Ascending aorta (tissue), 2 donors: ENCODE results near the gene NOS1AP. TPM values are rescaled to one million over a fixed set of nuclear protein-coding genes. Genes with fewer than 3 reads are reported as not detected.
A peak's percentile ranks its signal among the peaks of the same experiment; 100 is the strongest.

ENCODE experiments used
- DNase-seq, 2 donors: peaks; one replicate each; pipeline ENCODE4 v3.0.0-alpha.2; 2019; ENCODE audit warnings: low spot score in 2 of 2
- H3K27ac ChIP-seq, 2 donors: fragments of 200-600 bp; sonication (generic); one replicate each; pipeline ENCODE4 v1.5.1; 2016 to 2017; ENCODE audit warnings: mild to moderate bottlenecking in 1 of 2
- H3K27me3 ChIP-seq: fragments of 200-600 bp; sonication (generic); one replicate; pipeline ENCODE4 v1.5.1; 2017
- H3K36me3 ChIP-seq, 2 donors: fragments of 200-600 bp; sonication (generic); one replicate each; pipeline ENCODE4 v1.5.1; 2016
- H3K4me1 ChIP-seq, 2 donors: fragments of 200-600 bp; sonication (generic); one replicate each; pipeline ENCODE4 v1.5.1; 2016 to 2017; ENCODE audit warnings: mild to moderate bottlenecking in 1 of 2
- H3K4me3 ChIP-seq, 2 donors: fragments of 200-600 bp; sonication (generic); one replicate each; pipeline ENCODE4 v1.5.1; 2016 to 2017; ENCODE audit warnings: mild to moderate bottlenecking in 1 of 2
- H3K9me3 ChIP-seq, 2 donors: fragments of 200-600 bp; sonication (generic); one replicate each; pipeline ENCODE4 v1.5.1; 2016
- CTCF ChIP-seq, 3 experiments: fragments of 200-600 bp in 2 of 3; fragments of 450-650 bp in 1 of 3; sonication (generic) in 2 of 3; IDR thresholded peaks; one replicate each; pipeline ENCODE4 v1.5.1; 2016 to 2019; ENCODE audit warnings: antibody characterized with exemption in 3 of 3, mild to moderate bottlenecking in 1 of 3, moderate library complexity in 1 of 3
- intact Hi-C: fragments of 100-400 bp; cut with DNase I; formaldehyde crosslinking; loops from one replicate; pipeline ENCODE4 v1.15.1; 2023
- total RNA-seq: library from RNA; depleted of rRNA; stranded (reverse); fragments of >200 nt; gene quantifications from one replicate; pipeline ENCODE4 v1.1.0, GENCODE V29; 2016

Gene NOS1AP
- total RNA-seq, 1 donor from 2014 or later, result 5.0 TPM

DNA sequence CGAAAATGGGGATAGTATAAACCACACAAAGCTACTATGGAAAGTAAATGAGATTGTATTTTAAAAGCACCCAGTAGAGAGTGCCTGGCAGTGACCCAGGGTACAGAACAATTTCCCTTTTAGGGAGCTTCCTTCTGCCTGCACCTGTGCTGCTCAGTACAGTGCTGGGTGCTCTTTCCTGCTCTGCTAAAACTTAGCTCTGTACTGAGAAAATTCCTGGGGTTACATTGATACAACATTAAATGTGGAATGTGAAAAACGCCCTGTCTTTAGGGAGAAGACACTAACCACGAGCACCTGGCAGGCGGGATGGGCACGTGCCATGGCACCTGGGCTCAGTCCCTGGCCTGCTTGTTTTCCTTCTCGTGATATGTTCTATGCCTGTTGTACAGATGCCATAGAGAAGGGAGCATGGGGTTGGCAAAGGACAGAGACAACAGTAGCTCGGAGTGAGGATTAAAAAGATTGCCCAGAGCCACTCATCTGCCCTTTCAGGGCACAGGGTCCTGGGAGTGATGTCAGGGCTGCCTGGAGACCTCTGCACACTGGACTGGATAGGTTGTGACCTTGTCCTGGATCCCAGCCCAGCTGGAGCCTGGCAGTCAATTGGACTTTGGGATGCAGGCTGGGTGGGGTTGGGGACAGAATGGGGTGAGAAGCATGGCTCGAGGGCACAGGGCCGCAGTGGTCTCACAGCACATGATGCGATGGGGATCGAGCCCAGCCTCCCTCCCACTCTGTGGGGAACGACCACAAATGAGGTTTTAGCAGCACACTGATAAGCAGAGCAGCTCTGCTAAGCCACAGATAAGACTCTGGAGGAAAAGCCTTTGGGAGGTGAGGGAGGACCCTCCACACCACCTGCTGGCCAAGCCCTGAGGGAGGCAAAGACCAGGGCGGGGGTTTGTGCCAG, 302.9 kb downstream of the NOS1AP start:
- H3K4me3 ChIP-seq, result no peak overlapping the region
- H3K4me1 ChIP-seq, result no peaks in the 10 kb centered on the region
- DNase-seq, result peak in 1 of 2 donors; percentile 50
- intact Hi-C loops, result no loop called here
- no peak for TF ChIP-seq CTCF (IDR thresholded peaks at IDR 0.05)
- no peaks in the 10 kb centered on the region for H3K9me3 ChIP-seq
- H3K27me3 ChIP-seq, result no peaks in the 10 kb centered on the region
- H3K27ac ChIP-seq, result no peak overlapping the region
- peaks cover under 1 to 5% of the 10 kb centered on the region in 2 donors for H3K36me3 ChIP-seq

DNA sequence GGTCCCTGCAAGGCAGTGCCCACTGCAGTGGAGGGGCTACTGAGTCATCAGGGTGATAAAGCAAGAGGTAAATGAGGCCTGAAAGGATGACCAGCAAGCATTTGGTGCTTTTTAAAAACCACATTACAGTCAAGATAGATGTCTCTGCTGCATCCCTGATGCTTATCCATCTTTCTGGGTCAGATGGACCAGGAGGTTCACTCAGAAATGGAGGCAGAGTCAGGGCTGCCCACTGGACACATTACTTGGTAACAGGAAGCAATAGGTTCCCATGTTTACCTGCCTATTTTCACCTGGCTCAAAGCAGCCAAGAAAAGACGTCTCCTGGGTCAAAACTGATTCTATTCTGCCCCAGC, 303.6 kb downstream of the NOS1AP start:
- peak in 1 of 2 donors; percentile 7 for DNase-seq
- Histone ChIP-seq H3K4me1 (no peaks in the 10 kb centered on the region), H3K9me3 (no peaks in the 10 kb centered on the region), H3K36me3 (no peaks in the 10 kb centered on the region), H3K4me3 (no peak overlapping the region), H3K27me3 (no peaks in the 10 kb centered on the region), H3K27ac (no peak overlapping the region)
- intact Hi-C loops, result no loop called here
- no peak for TF ChIP-seq CTCF (IDR thresholded peaks at IDR 0.05)

DNA sequence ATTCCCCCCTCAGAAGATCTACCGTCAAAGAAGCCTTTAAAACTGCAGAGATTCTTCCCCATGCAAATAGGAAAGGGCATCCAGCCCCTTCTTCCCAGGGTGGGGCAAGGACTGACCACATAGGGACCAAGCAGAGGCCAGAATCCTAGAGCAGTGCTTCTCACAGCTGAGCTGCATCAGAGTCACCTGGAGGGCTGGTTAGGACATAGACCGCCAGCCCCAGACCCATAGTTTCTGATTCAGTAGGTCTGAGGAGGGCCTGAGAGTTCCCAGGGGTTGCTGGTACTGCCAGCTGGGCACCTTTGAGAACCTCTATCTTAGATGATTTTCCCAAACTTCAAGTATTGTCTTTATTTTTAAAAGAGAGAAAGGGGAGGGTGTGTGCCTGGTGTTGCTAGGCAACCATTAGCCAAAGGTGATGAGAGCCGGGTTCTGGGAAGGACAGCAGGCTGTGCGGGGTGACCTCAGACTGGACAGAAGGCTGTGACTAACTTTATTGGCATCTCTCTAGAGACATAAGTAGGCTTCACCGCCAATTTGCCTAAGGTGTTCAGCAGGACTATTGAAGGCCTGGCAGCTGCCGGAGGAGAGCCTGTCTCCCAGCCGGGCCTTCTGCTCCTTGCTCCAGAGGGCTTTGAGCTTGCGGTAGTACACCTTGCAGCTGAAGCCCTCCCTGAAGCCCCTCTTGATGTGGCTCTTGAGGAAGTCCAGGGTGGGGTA, 304.2 kb downstream of the NOS1AP start:
- H3K9me3 ChIP-seq, result no peaks in the 10 kb centered on the region

DNA sequence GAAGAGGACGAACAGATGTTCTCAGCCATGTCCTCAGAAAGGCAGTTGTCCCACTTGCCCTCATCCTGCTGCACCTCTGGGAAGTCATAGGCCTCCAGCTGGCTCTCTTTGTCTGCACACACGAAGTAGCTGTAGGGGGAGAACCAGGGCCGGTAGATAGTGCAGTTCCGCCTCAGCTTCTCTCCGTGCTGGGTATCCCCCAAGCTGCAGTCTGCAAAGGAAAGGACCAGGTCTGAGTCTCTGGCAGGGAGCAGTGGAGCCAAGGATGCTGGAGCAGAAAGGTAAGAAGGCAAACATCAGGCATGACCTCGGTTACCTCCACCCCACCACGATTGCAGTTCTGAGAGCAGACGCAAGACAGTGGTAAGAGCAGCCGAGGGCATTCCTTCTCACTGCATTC, 304.9 kb downstream of the NOS1AP start:
- Histone ChIP-seq H3K4me3 (no peak overlapping the region), H3K27me3 (no peaks in the 10 kb centered on the region), H3K9me3 (no peaks in the 10 kb centered on the region), H3K27ac (no peak overlapping the region), H3K36me3 (no peaks in the 10 kb centered on the region), H3K4me1 (no peaks in the 10 kb centered on the region)
- no peak for DNase-seq
- TF ChIP-seq CTCF (IDR thresholded peaks at IDR 0.05), result no peak
- intact Hi-C loops, result no loop called here

More for the DNA sequence above, 304.2 kb downstream of the NOS1AP start:
- DNase-seq, result no peak
- Histone ChIP-seq H3K27me3 (no peaks in the 10 kb centered on the region), H3K36me3 (no peaks in the 10 kb centered on the region), H3K4me3 (no peak overlapping the region), H3K4me1 (no peaks in the 10 kb centered on the region), H3K27ac (no peak overlapping the region)
- intact Hi-C loops, result no loop called here
- no peak for TF ChIP-seq CTCF (IDR thresholded peaks at IDR 0.05)

DNA sequence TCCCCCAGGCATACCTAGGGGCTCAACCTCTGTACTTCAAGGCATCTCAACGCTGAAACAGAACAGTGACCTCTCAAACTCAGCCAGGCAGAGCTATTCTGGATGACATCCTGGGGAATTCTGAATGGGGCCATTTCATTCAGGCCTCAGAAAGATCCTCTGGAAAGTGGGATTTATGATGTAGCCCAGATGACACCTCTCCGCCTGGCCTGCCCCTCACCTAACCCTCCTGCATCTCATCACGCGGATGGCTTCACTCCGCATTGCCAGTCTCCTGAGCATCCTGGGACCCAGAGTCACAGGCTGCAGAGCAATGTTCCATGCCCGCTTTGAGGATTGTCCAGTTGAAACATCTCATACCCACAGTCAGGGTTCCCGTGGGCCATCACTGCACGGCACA, 306.0 kb downstream of the NOS1AP start:
- H3K9me3 ChIP-seq, result no peaks in the 10 kb centered on the region
- no peak overlapping the region for H3K27ac ChIP-seq
- no peaks in the 10 kb centered on the region for H3K36me3 ChIP-seq
- no peaks in the 10 kb centered on the region for H3K4me1 ChIP-seq
- no peak for DNase-seq
- H3K27me3 ChIP-seq, result no peaks in the 10 kb centered on the region
- intact Hi-C loops, result no loop called here
- no peak overlapping the region for H3K4me3 ChIP-seq
- no peak for TF ChIP-seq CTCF (IDR thresholded peaks at IDR 0.05)
